ENCODE measurements around the gene SGO2.

SGO2 gene

DNA sequence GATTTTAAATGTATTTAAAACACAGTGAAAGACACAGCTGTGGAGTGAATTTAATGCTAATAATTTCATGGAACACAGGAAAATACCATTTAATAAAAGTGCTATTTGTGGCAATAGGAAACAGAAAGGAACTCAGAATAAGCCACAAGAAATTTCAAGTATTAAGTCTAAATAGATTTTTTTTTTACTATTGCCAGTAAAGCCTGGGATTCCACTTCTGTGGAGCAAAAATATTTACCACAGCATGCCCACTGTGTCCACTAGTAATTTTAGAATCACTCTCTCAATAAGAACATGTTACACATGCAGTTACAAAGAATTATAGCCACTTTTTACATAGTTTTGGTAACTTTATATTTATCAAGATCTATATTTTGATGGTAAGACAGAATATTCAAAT is 33.4 kb upstream of the SGO2 start:
- Histone ChIP-seq H3K9me3 (ENCODE audit: control insufficient read depth, low read depth, low read length) (no peaks in the 10 kb centered on the region), H3K27me3 (ENCODE audit: control insufficient read depth, insufficient read depth, low read length) (no peaks in the 10 kb centered on the region), H3K36me3 (ENCODE audit: control insufficient read depth, low read depth, low read length) (no peaks in the 10 kb centered on the region), H3K9ac (ENCODE audit: low read length) (no peak overlapping the region), H3K4me3 (ENCODE audit: low read length) (no peak overlapping the region), H3K27ac (ENCODE audit: low read length) (no peak overlapping the region), H3K4me1 (ENCODE audit: control insufficient read depth, low read depth, low read length) (no peaks in the 10 kb centered on the region)

DNA sequence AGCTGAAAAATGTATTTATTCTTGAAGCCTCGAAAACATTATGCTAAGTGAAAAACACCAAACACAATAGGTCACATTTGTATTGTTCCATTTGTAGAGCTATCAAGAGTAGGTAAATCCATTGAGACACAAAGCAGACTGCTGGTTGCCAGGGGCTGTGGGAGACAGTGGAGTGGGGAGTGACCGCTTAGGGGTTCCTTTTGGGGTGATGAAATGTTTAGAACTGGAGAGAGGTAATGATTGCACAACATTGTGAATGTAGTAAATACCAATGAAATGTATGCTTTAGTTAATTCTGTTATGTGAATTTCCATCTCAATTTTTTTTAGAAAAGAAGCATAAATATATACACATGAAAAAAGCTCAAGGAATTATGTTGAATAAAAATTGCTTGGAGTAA is 32.0 kb upstream of the SGO2 start:
- Histone ChIP-seq H3K27me3 (ENCODE audit: control insufficient read depth, insufficient read depth, low read length) (no peaks in the 10 kb centered on the region), H3K27ac (ENCODE audit: low read length) (no peak overlapping the region), H3K9me3 (ENCODE audit: control insufficient read depth, low read depth, low read length) (no peaks in the 10 kb centered on the region), H3K36me3 (ENCODE audit: control insufficient read depth, low read depth, low read length) (no peaks in the 10 kb centered on the region), H3K9ac (ENCODE audit: low read length) (no peak overlapping the region), H3K4me3 (ENCODE audit: low read length) (no peak overlapping the region), H3K4me1 (ENCODE audit: control insufficient read depth, low read depth, low read length) (no peaks in the 10 kb centered on the region)

DNA sequence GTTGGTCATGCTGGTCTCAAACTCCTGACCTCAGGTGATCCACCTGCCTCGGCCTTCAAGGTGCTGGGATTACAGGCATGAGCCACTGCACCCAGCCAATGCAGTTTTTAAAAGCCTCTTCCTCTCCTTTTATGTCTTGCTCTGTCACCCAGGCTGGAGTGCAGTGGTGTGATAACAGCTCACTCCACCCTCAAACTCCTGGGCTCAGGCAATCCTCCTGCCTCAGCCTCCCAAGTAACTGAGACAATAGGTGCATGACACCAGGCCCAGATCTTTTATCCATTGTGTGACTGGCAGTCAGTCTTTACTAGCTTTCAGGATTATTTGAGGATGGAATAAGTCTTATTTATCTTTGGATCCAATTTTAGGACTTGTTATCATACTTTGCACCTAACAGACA is 29.3 kb upstream of the SGO2 start:
- H3K9ac ChIP-seq (ENCODE audit: low read length) = no peak overlapping the region
- no peaks in the 10 kb centered on the region for H3K27me3 ChIP-seq (ENCODE audit: control insufficient read depth, insufficient read depth, low read length)
- no peaks in the 10 kb centered on the region for H3K4me1 ChIP-seq (ENCODE audit: control insufficient read depth, low read depth, low read length)
- no peaks in the 10 kb centered on the region for H3K9me3 ChIP-seq (ENCODE audit: control insufficient read depth, low read depth, low read length)
- no peaks in the 10 kb centered on the region for H3K36me3 ChIP-seq (ENCODE audit: control insufficient read depth, low read depth, low read length)
- no peak overlapping the region for H3K4me3 ChIP-seq (ENCODE audit: low read length)
- H3K27ac ChIP-seq (ENCODE audit: low read length) = no peak overlapping the region

DNA sequence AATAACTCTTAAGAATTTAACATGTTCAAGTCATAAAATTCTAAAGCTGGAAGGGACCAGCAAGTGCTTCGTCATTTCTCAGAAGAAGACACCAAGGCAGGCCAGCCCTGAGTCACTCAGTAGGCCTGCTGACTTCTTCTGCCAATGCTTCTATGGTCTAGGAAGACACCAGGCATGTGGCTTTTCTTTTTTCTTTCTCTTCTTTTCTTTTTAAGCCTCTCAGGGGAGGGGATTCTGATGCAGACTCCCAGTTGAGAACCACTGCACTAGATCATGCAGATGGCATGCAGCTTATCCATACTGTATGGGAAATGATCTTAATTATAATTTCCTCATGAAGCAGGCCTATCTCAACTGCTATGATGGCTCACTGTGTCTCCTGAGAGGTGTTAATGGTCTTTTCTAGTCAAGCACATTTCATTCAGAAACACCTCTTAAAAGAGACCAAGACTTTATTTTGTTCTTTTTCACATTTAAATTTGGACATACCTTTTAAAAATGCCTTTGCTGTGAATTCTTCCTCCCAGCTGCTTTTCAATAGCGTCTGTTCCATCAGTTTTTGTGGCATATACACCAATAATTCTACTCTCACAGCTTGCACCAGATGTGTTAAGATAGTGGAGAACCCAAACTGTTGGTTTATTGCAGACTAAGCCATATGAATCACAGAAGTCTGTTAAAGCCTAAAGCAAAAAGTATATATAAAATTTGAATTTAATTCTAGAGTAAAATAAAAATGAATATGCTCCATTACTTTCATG is 27.4 kb upstream of the SGO2 start:
- Histone ChIP-seq H3K36me3 (ENCODE audit: control insufficient read depth, low read depth, low read length) (no peaks in the 10 kb centered on the region), H3K4me3 (ENCODE audit: low read length) (no peak overlapping the region), H3K4me1 (ENCODE audit: control insufficient read depth, low read depth, low read length) (no peaks in the 10 kb centered on the region), H3K9me3 (ENCODE audit: control insufficient read depth, low read depth, low read length) (no peaks in the 10 kb centered on the region), H3K27ac (ENCODE audit: low read length) (no peak overlapping the region), H3K9ac (ENCODE audit: low read length) (no peak overlapping the region), H3K27me3 (ENCODE audit: control insufficient read depth, insufficient read depth, low read length) (no peaks in the 10 kb centered on the region)

DNA sequence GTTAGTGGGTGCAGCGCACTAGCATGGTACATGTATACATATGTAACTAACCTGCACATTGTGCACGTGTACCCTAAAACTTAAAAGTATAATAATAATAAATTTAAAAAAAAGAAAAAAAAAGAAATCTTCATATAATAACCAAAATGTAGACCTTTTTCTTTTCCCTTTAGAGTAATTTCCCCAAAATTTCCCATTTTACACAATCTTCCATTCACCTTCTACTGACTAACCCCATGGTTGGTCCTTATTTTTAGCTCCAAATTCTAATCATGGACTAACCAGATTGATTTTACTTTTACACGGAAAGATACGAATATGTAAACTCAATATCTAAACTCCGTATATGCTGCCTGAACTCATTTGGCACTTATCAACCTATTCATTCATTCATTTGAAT is 23.8 kb upstream of the SGO2 start:
- Histone ChIP-seq H3K9me3 (ENCODE audit: control insufficient read depth, low read depth, low read length) (no peaks in the 10 kb centered on the region), H3K4me3 (ENCODE audit: low read length) (no peak overlapping the region), H3K9ac (ENCODE audit: low read length) (no peak overlapping the region), H3K4me1 (ENCODE audit: control insufficient read depth, low read depth, low read length) (no peaks in the 10 kb centered on the region), H3K27ac (ENCODE audit: low read length) (no peak overlapping the region), H3K36me3 (ENCODE audit: control insufficient read depth, low read depth, low read length) (no peaks in the 10 kb centered on the region), H3K27me3 (ENCODE audit: control insufficient read depth, insufficient read depth, low read length) (no peaks in the 10 kb centered on the region)

DNA sequence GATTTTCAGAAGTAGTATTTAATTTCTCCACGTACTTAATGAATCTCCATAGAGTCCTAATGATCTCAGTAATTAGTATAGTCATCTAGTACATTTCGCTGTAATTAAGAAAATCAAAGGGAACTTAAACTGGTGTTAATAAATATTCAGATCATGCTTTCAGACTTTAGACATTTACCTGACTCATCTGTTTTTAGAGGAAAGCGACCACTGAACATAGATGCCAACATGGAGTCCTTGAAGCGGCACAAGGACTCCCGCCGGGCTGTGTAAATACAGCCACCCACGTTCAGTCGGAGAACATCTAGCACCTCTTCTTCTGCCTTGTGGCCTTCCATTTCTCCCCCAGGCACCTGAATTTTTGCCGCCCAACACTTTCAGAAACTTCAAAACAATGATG is 19.3 kb upstream of the SGO2 start:
- H3K4me1 ChIP-seq (ENCODE audit: control insufficient read depth, low read depth, low read length) = peaks cover 4% of the 10 kb centered on the region
- no peak overlapping the region for H3K27ac ChIP-seq (ENCODE audit: low read length)
- no peaks in the 10 kb centered on the region for H3K27me3 ChIP-seq (ENCODE audit: control insufficient read depth, insufficient read depth, low read length)
- H3K9me3 ChIP-seq (ENCODE audit: control insufficient read depth, low read depth, low read length) = no peaks in the 10 kb centered on the region
- H3K36me3 ChIP-seq (ENCODE audit: control insufficient read depth, low read depth, low read length) = no peaks in the 10 kb centered on the region
- H3K9ac ChIP-seq (ENCODE audit: low read length) = no peak overlapping the region
- H3K4me3 ChIP-seq (ENCODE audit: low read length) = no peak overlapping the region

DNA sequence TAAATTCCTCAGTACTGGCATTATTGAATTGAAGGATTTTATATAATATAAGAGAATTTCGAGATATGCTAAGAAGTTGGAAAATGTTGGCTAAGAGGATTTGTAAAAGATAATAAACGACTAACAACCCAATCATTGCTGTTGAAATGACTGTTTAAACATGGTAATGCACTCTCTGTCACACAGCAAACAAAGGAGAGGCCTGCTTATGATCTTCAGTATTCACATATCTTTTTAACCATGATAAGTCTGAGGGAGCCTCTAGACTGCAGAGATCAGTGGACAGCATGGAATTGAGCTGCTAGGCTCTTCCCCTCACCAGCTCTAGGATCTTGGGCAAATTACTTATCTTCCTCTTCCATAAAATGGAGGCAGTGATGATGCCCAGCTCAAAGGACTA is 18.8 kb upstream of the SGO2 start:
- Histone ChIP-seq H3K9ac (ENCODE audit: low read length) (no peak overlapping the region), H3K27ac (ENCODE audit: low read length) (no peak overlapping the region)

DNA sequence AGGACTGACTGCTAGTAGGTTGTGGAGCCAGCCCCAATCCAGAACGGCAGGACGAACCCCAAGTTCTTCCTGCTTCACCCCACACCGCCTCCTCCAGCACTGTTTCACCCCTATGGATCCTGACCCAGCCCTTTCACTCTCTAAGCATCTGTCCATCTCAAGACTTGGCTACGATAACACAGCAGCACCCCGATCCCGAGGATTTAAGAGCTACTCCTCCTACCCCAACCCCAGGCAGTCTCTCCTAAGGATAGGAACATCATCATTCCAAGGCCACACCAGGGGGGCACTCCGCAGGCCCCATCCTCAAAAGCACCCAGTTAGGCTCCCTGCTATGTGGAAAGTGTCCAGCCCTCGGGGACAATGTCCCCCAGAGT is 16.8 kb upstream of the SGO2 start:
- Histone ChIP-seq H3K4me1 (ENCODE audit: control insufficient read depth, low read depth, low read length) (peaks cover 4% of the 10 kb centered on the region), H3K27me3 (ENCODE audit: control insufficient read depth, insufficient read depth, low read length) (no peaks in the 10 kb centered on the region), H3K4me3 (ENCODE audit: low read length) (peak overlapping the region; percentile 71), H3K9ac (ENCODE audit: low read length) (peak overlapping the region; percentile 66), H3K27ac (ENCODE audit: low read length) (no peak overlapping the region), H3K9me3 (ENCODE audit: control insufficient read depth, low read depth, low read length) (no peaks in the 10 kb centered on the region), H3K36me3 (ENCODE audit: control insufficient read depth, low read depth, low read length) (no peaks in the 10 kb centered on the region)

More for the DNA sequence above, 18.8 kb upstream of the SGO2 start:
- H3K27me3 ChIP-seq (ENCODE audit: control insufficient read depth, insufficient read depth, low read length) = no peaks in the 10 kb centered on the region
- no peak overlapping the region for H3K4me3 ChIP-seq (ENCODE audit: low read length)
- no peaks in the 10 kb centered on the region for H3K9me3 ChIP-seq (ENCODE audit: control insufficient read depth, low read depth, low read length)
- no peaks in the 10 kb centered on the region for H3K36me3 ChIP-seq (ENCODE audit: control insufficient read depth, low read depth, low read length)
- peaks cover 4% of the 10 kb centered on the region for H3K4me1 ChIP-seq (ENCODE audit: control insufficient read depth, low read depth, low read length)

DNA sequence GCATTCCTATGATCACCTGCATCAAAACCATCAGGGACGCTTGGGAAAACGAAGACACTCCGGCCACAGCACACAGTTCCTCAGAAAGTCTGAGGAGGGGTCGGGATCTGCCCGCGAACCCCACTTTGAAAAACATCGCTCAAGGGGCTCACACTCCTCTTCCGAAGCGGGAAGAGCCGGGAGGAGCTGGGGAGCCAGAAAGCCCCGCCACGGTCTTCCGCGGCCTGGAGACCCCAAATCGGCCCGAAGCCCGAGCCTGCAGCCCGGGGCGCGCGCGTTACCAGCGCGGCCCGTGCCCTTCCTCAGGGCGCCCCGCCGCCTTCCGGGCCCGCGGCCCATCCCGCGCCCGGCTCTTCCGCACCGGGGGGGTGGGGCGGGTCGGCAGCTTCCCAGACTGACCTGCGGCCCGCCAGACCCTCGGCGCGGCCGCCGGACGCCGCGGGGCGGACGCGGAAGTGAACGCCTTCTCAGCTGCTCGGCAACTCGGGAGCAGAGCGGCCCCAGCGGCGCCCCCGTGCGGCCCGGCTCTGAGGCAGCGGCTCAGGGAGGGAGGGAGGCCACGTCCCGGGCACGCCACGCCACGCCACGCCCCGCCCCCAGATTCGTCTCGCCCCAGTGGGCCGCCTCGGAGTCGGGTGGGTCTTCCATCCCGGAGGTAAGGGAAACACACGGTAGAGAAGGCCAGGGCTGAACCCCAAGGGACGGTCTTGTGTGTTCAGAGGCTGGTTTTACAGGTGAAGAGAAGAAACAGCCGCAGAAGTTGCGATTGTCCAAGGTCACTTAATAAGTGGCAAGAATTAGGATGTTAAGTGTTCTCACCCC is 16.2 kb upstream of the SGO2 start, which contains the start of gene KCTD18:
KCTD18 (minus strand) TSS at position 457 of the 822 bp plus-strand sequence. CDS start 3,052 bp downstream, outside the sequence.
- peaks cover 4% of the 10 kb centered on the region for H3K4me1 ChIP-seq (ENCODE audit: control insufficient read depth, low read depth, low read length)
- peak within 1 kb of the TSS; percentile 71 for H3K4me3 ChIP-seq (ENCODE audit: low read length)
- no peaks in the 10 kb centered on the region for H3K36me3 ChIP-seq (ENCODE audit: control insufficient read depth, low read depth, low read length)
- H3K9me3 ChIP-seq (ENCODE audit: control insufficient read depth, low read depth, low read length) = no peaks in the 10 kb centered on the region
- H3K9ac ChIP-seq (ENCODE audit: low read length) = peak within 1 kb of the TSS; percentile 66
- no peaks in the 10 kb centered on the region for H3K27me3 ChIP-seq (ENCODE audit: control insufficient read depth, insufficient read depth, low read length)
- H3K27ac ChIP-seq (ENCODE audit: low read length) = no peak within 1 kb of the TSS

DNA sequence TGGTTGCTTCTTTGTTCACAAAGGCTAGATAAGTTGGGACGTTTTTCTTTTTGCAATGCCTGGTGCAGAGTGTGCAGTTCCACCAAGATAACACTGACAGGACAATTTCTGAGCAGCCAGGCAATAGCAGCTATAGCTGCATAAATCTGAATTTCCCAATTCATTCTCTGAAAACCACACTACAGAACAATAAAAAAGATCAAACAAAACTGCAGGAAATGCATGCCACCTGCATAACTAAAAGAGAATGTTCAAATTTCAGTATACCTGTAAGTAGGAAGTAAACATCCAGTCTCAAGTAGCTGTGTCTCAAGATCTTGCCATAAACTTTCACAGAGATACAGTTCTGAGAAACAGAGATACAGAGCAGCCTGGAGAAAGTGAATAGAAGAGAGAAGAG is 10.9 kb upstream of the SGO2 start:
- H3K27me3 ChIP-seq (ENCODE audit: control insufficient read depth, insufficient read depth, low read length) = no peaks in the 10 kb centered on the region
- H3K27ac ChIP-seq (ENCODE audit: low read length) = no peak overlapping the region
- no peak overlapping the region for H3K9ac ChIP-seq (ENCODE audit: low read length)
- H3K36me3 ChIP-seq (ENCODE audit: control insufficient read depth, low read depth, low read length) = no peaks in the 10 kb centered on the region
- H3K4me1 ChIP-seq (ENCODE audit: control insufficient read depth, low read depth, low read length) = no peaks in the 10 kb centered on the region
- H3K9me3 ChIP-seq (ENCODE audit: control insufficient read depth, low read depth, low read length) = no peaks in the 10 kb centered on the region
- no peak overlapping the region for H3K4me3 ChIP-seq (ENCODE audit: low read length)

DNA sequence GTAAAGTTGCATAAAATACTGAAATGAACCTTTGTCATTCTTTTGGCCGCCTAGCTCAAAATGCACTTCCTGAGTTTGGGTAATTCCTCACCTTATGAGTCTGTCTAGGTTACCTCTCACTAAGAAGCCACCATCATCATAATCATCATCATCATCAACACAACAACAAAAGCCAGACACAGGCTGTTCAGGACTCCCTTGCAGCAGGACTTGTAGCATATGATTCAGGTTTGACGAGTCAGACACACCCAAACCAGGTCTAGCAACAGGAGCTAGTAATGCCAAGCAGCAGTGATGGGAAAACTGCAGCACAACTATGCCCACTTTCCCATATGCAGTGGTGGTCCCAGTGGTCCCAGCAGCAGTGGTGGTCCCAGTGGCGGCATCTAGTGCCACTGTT is 2.8 kb upstream of the SGO2 start:
- H3K4me1 ChIP-seq (ENCODE audit: control insufficient read depth, low read depth, low read length) = peaks cover 8% of the 10 kb centered on the region
- no peak overlapping the region for H3K27ac ChIP-seq (ENCODE audit: low read length)
- H3K27me3 ChIP-seq (ENCODE audit: control insufficient read depth, insufficient read depth, low read length) = peaks cover 32% of the 10 kb centered on the region
- H3K9ac ChIP-seq (ENCODE audit: low read length) = no peak overlapping the region
- H3K4me3 ChIP-seq (ENCODE audit: low read length) = no peak overlapping the region
- no peaks in the 10 kb centered on the region for H3K36me3 ChIP-seq (ENCODE audit: control insufficient read depth, low read depth, low read length)
- no peaks in the 10 kb centered on the region for H3K9me3 ChIP-seq (ENCODE audit: control insufficient read depth, low read depth, low read length)

DNA sequence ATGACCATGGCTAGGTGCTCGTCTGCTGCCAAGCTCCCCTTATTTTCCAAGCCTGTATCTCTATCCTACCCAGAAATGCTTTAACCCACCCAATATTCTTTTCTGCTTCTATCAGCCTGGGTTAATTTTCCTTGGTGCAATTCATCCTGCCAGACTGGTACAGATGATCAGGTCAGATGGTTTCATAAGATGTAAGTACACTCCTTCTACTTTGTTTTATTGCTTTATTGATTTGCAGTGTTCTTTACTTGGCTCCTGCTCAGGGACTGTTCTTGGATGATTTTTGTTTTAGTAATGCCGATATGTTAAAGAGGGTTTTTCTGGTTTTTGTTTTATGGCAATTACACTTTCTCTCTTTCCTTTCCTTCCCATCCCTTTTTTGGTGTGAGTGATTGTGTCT is 2.4 kb upstream of the SGO2 start:
- Histone ChIP-seq H3K27ac (ENCODE audit: low read length) (no peak overlapping the region), H3K4me1 (ENCODE audit: control insufficient read depth, low read depth, low read length) (peaks cover 8% of the 10 kb centered on the region), H3K9ac (ENCODE audit: low read length) (no peak overlapping the region), H3K4me3 (ENCODE audit: low read length) (no peak overlapping the region), H3K9me3 (ENCODE audit: control insufficient read depth, low read depth, low read length) (no peaks in the 10 kb centered on the region), H3K36me3 (ENCODE audit: control insufficient read depth, low read depth, low read length) (no peaks in the 10 kb centered on the region), H3K27me3 (ENCODE audit: control insufficient read depth, insufficient read depth, low read length) (peaks cover 32% of the 10 kb centered on the region)
